Liver (tissue), 9 donors: ENCODE data around the gene ADCY3. TPM values are rescaled to one million over a fixed set of nuclear protein-coding genes. Genes with fewer than 3 reads are reported as not detected.

Experiments used
- DNase-seq: peaks from one replicate; pipeline ENCODE4 v3.0.0-alpha.2; 2017; ENCODE audit warnings: low spot score
- H3K27ac ChIP-seq, 2 donors: one replicate each; pipeline ENCODE4 v1.7.0; 2013; ENCODE audit warnings: inconsistent platforms in 2 of 2, low read length in 2 of 2, control low read depth in 1 of 2, low read depth in 1 of 2, mild to moderate bottlenecking in 1 of 2
- H3K27me3 ChIP-seq, 4 donors: one replicate each; pipeline versions ENCODE4 v1.6.1 to v1.7.0; 2013; ENCODE audit warnings: low read length in 3 of 4, inconsistent platforms in 1 of 4, mild to moderate bottlenecking in 1 of 4, moderate library complexity in 1 of 4; ENCODE audit not compliant: control insufficient read depth in 4 of 4, insufficient read depth in 4 of 4
- H3K36me3 ChIP-seq, 4 donors: one replicate each; pipeline versions ENCODE4 v1.6.1 to v1.7.0; 2013; ENCODE audit warnings: low read length in 3 of 4, mild to moderate bottlenecking in 3 of 4, low read depth in 1 of 4, moderate library complexity in 1 of 4; ENCODE audit not compliant: control insufficient read depth in 4 of 4, insufficient read depth in 3 of 4
- H3K4me1 ChIP-seq, 4 donors: one replicate each; pipeline versions ENCODE4 v1.6.1 to v1.7.0; 2013; ENCODE audit warnings: low read length in 3 of 4, mild to moderate bottlenecking in 3 of 4, moderate library complexity in 1 of 4; ENCODE audit not compliant: control insufficient read depth in 4 of 4, insufficient read depth in 4 of 4
- H3K4me3 ChIP-seq, 3 donors: one replicate each; pipeline versions ENCODE4 v1.6.1 to v1.7.0; 2013; ENCODE audit warnings: low read length in 3 of 3, control low read depth in 1 of 3, low read depth in 1 of 3, mild to moderate bottlenecking in 1 of 3
- H3K9ac ChIP-seq, 2 donors: one replicate each; pipeline ENCODE4 v1.7.0; 2013; ENCODE audit warnings: low read length in 2 of 2, mild to moderate bottlenecking in 2 of 2, moderate library complexity in 2 of 2, control low read depth in 1 of 2, low read depth in 1 of 2
- H3K9me3 ChIP-seq, 4 donors: one replicate each; pipeline versions ENCODE4 v1.6.1 to v1.7.0; 2013; ENCODE audit warnings: low read length in 3 of 4; ENCODE audit not compliant: control insufficient read depth in 4 of 4
- EGR1 ChIP-seq, 2 donors: IDR thresholded peaks; 2 replicates each; pipeline ENCODE4 v1.6.1; 2016 to 2018; ENCODE audit warnings: antibody characterized with exemption in 2 of 2, low read depth in 2 of 2
- FOXA1 ChIP-seq: IDR thresholded peaks from 2 replicates; pipeline ENCODE4 v1.6.1; 2016; ENCODE audit warnings: antibody characterized with exemption
- GABPA ChIP-seq, 2 donors: IDR thresholded peaks in 1 of 2; conservative IDR thresholded peaks in 1 of 2; 2 replicates each; pipeline ENCODE4 v1.6.1; 2016; ENCODE audit warnings: antibody characterized with exemption in 2 of 2, mild to moderate bottlenecking in 1 of 2, moderate library complexity in 1 of 2
- JUND ChIP-seq, 2 donors: IDR thresholded peaks; 2 replicates each; pipeline ENCODE4 v1.6.1; 2016; ENCODE audit warnings: antibody characterized with exemption in 2 of 2
- NR2F2 ChIP-seq: IDR thresholded peaks from 2 replicates; pipeline ENCODE4 v1.6.1; 2016; ENCODE audit warnings: antibody characterized with exemption
- RAD21 ChIP-seq, 2 donors: IDR thresholded peaks; 2 replicates each; pipeline ENCODE4 v1.6.1; 2016; ENCODE audit warnings: antibody characterized with exemption in 2 of 2, mild to moderate bottlenecking in 2 of 2
- RXRA ChIP-seq, 2 donors: IDR thresholded peaks; 2 replicates each; pipeline ENCODE4 v1.6.1; 2017 to 2018; ENCODE audit warnings: antibody characterized with exemption in 2 of 2, mild to moderate bottlenecking in 1 of 2
- SP1 ChIP-seq: IDR thresholded peaks from 2 replicates; pipeline ENCODE4 v1.6.1; 2018; ENCODE audit warnings: antibody characterized with exemption, mild to moderate bottlenecking
- TAF1 ChIP-seq: conservative IDR thresholded peaks from 2 replicates; pipeline ENCODE4 v1.6.1; 2016; ENCODE audit warnings: antibody characterized with exemption, mild to moderate bottlenecking
- YY1 ChIP-seq: IDR thresholded peaks from 2 replicates; pipeline ENCODE4 v1.6.1; 2016; ENCODE audit warnings: antibody characterized with exemption, mild to moderate bottlenecking
- WGBS: extraction: QIAGEN DNeasy Blood & Tissue Kit; methylation state at CpG from one replicate; pipeline ENCODE4 v1.1.7; 2013; 5-methylcytosine and 5-hydroxymethylcytosine counted together
- polyA plus RNA-seq, 2 donors: library from polyadenylated mRNA; stranded (reverse) in 1 of 2; unstranded in 1 of 2; fragments of 200-250 nt in 1 of 2; fragments of >200 nt in 1 of 2; fragmentation: Nextera tagmentation in 1 of 2; extraction: Ambion mirVana in 1 of 2; gene quantifications; one replicate each; pipeline versions ENCODE4 v1.2.1 to v1.2.3, GENCODE V29; 2013 to 2015
- total RNA-seq, 2 donors: library from RNA; depleted of rRNA; stranded (reverse); fragments of >200 nt; gene quantifications; one replicate each; pipeline ENCODE4 v1.2.3, GENCODE V29; 2014
- TF ChIP-seq, protein P1 (sequence below): IDR thresholded peaks from 2 replicates; pipeline ENCODE4 v1.6.1; 2016; ENCODE audit warnings: antibody characterized with exemption
- TF ChIP-seq, protein P2 (sequence below): IDR thresholded peaks from 2 replicates; pipeline ENCODE4 v1.6.1; 2016; ENCODE audit warnings: antibody characterized with exemption
- TF ChIP-seq, protein P3 (sequence below): IDR thresholded peaks from 2 replicates; pipeline ENCODE4 v1.6.1; 2016; ENCODE audit warnings: antibody characterized with exemption
- TF ChIP-seq, protein P4 (sequence below): fragments of 150-350 bp; IDR thresholded peaks from 2 replicates; pipeline ENCODE4 v1.5.1; 2017; ENCODE audit warnings: improper control_type of control experiment, low read depth, low read length; ENCODE audit not compliant: missing input control
- donor health status: healthy.
- donor health status: healthy.
- donor health status: healthy.
- donor health status: healthy.
- donor health status: healthy.

The ADCY3 gene
- total and polyA plus RNA-seq, 4 donors: 0.99 to 8.4 (median 6.4) TPM

DNA sequence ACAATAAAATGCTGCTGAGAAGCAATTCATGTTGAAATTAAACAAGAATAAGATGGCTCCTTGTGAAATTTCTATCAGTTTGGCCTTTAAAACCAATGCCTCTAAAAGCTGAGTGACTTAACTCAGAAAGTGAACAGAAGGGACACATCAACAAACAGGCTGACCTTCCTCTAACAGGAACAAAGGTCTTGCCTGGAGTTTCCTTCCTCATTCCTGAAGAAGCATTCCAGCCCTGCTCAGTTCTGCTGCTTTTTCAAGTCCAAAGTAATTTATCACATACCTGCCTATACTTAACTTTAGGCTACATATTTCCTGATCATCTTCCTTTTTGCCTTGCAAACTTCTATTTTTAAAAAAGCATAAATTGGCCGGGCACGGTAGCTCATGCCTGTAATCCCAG lies 140.9 kb downstream of the ADCY3 start:
- WGBS: 80% methylated on average over 2 of the region's 2 CpGs
- TF ChIP-seq, protein P1, sequence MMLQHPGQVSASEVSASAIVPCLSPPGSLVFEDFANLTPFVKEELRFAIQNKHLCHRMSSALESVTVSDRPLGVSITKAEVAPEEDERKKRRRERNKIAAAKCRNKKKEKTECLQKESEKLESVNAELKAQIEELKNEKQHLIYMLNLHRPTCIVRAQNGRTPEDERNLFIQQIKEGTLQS: no peak
- peak; percentile 77 for TF ChIP-seq NR2F2
- Histone ChIP-seq H3K9ac (no peak overlapping the region), H3K4me3 (no peak overlapping the region), H3K27me3 (no peaks in the 10 kb centered on the region), H3K4me1 (peaks cover 0 to 3% (median 0%) of the 10 kb centered on the region in 4 donors), H3K27ac (no peak overlapping the region), H3K9me3 (no peaks in the 10 kb centered on the region), H3K36me3 (no peaks in the 10 kb centered on the region)
- DNase-seq: no peak

DNA sequence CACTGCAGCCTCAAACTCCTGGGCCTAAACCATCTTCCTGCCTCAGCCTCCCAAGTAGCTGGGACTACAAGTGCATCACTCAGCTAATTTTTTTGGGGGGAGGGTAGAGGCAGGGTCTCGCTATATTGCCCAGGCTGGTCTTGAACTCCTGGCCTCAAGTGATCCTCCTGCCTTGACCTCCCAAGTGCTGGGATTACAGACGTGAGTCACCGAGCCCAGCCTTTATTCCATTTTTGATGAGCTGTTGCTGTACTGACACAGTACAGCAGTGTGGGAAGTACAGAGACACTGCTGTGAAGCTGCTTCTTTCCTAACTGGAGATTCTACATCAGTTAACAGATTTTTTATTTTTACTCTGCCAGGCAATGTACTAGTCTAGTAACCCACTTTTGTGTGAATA lies 145.7 kb downstream of the ADCY3 start:
- Histone ChIP-seq H3K4me3 (no peak overlapping the region), H3K27me3 (no peaks in the 10 kb centered on the region), H3K9ac (no peak overlapping the region), H3K9me3 (no peaks in the 10 kb centered on the region), H3K36me3 (peaks cover 0 to 8% (median 4%) of the 10 kb centered on the region in 4 donors), H3K4me1 (peaks cover 0 to 3% (median 0%) of the 10 kb centered on the region in 4 donors), H3K27ac (no peak overlapping the region)
- TF ChIP-seq SP1 (no peak), JUND (IDR thresholded peaks at IDR 0.05) (no peak), GABPA (IDR thresholded peaks at IDR 0.05 in 1 of 2, conservative IDR thresholded peaks at IDR 0.05 in 1 of 2) (no peak), FOXA1 (no peak), YY1 (no peak)
- TF ChIP-seq, protein P2, sequence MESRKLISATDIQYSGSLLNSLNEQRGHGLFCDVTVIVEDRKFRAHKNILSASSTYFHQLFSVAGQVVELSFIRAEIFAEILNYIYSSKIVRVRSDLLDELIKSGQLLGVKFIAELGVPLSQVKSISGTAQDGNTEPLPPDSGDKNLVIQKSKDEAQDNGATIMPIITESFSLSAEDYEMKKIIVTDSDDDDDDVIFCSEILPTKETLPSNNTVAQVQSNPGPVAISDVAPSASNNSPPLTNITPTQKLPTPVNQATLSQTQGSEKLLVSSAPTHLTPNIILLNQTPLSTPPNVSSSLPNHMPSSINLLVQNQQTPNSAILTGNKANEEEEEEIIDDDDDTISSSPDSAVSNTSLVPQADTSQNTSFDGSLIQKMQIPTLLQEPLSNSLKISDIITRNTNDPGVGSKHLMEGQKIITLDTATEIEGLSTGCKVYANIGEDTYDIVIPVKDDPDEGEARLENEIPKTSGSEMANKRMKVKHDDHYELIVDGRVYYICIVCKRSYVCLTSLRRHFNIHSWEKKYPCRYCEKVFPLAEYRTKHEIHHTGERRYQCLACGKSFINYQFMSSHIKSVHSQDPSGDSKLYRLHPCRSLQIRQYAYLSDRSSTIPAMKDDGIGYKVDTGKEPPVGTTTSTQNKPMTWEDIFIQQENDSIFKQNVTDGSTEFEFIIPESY: no peak
- TF ChIP-seq, protein P3, sequence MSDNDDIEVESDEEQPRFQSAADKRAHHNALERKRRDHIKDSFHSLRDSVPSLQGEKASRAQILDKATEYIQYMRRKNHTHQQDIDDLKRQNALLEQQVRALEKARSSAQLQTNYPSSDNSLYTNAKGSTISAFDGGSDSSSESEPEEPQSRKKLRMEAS: no peak
- 83% methylated on average over 3 of the region's 3 CpGs for WGBS
- DNase-seq: no peak

DNA sequence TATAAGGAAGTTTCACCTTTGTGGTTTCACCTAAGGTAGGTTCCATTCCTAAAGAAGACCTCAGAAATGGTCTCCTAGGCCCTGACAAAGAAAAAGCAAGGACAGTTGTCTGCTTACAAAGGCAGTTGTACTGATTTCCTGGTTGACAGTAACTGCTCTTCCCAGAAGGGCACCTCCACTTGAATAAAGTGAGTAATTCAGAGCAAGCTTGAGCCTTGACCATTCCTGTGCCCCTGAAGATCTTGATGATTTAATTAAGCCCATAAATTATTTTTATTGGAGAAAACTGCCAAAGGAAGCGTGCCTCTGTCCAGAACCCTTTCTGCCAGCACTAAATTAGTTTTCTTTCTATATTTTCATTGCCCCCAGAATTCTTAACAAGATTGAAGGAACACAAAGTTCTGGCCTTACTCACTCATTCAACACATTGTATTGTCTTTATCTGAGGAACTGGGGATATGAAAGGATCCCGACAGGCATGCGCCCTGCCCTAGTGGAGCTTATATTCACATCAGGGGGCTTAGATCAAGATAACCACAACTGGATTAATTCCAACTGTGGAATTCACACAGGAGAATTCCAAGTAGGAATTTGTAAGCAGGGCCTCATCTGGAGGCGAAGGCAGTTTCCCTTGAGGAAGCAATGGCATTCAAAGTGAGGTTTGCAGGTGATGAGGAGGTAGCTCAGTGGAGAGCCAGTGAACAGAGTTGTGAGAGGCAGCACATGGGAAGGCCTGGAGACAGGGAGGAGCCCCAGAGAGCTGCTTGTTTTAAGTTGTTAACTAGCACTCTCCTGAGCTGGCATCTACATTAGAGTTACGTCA lies 148.1 kb downstream of the ADCY3 start:
- Histone ChIP-seq H3K4me3 (no peak overlapping the region), H3K9me3 (no peaks in the 10 kb centered on the region), H3K9ac (no peak overlapping the region), H3K27me3 (no peaks in the 10 kb centered on the region), H3K4me1 (peaks cover 0 to 3% (median 0%) of the 10 kb centered on the region in 4 donors), H3K36me3 (peaks cover 2 to 14% (median 8%) of the 10 kb centered on the region in 4 donors), H3K27ac (no peak overlapping the region)
- TF ChIP-seq, protein P4, sequence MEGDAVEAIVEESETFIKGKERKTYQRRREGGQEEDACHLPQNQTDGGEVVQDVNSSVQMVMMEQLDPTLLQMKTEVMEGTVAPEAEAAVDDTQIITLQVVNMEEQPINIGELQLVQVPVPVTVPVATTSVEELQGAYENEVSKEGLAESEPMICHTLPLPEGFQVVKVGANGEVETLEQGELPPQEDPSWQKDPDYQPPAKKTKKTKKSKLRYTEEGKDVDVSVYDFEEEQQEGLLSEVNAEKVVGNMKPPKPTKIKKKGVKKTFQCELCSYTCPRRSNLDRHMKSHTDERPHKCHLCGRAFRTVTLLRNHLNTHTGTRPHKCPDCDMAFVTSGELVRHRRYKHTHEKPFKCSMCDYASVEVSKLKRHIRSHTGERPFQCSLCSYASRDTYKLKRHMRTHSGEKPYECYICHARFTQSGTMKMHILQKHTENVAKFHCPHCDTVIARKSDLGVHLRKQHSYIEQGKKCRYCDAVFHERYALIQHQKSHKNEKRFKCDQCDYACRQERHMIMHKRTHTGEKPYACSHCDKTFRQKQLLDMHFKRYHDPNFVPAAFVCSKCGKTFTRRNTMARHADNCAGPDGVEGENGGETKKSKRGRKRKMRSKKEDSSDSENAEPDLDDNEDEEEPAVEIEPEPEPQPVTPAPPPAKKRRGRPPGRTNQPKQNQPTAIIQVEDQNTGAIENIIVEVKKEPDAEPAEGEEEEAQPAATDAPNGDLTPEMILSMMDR: no peak
- TF ChIP-seq EGR1 (IDR thresholded peaks at IDR 0.05; ENCODE audit: low read depth in 2 of 2) (no peak), NR2F2 (no peak), RAD21 (IDR thresholded peaks at IDR 0.05) (no peak), TAF1 (no peak), RXRA (IDR thresholded peaks at IDR 0.05) (no peak), SP1 (no peak), GABPA (IDR thresholded peaks at IDR 0.05 in 1 of 2, conservative IDR thresholded peaks at IDR 0.05 in 1 of 2) (no peak), FOXA1 (no peak), JUND (IDR thresholded peaks at IDR 0.05) (no peak)
- TF ChIP-seq, protein P2: no peak
- TF ChIP-seq, protein P3: no peak
- TF ChIP-seq, protein P1: no peak
- no peak for DNase-seq
- whole genome bisulfite sequencing: 95% methylated on average over 5 of the region's 5 CpGs
